HG03354 (cell line): ENCODE data around the gene PEX11A.

ENCODE experiments used
- ATAC-seq: cut with Tn5 transposase; IDR thresholded peaks from one replicate; pipeline ENCODE4 v1.9.1; 2021; ENCODE audit warnings: mild to moderate bottlenecking; ENCODE audit not compliant: unreplicated experiment, poor library complexity, severe bottlenecking

PEX11A gene

GRCh38 chr15:89659295-89659694 lies 31.3 kb downstream of the PEX11A start:
- no peak for ATAC-seq

DNA sequence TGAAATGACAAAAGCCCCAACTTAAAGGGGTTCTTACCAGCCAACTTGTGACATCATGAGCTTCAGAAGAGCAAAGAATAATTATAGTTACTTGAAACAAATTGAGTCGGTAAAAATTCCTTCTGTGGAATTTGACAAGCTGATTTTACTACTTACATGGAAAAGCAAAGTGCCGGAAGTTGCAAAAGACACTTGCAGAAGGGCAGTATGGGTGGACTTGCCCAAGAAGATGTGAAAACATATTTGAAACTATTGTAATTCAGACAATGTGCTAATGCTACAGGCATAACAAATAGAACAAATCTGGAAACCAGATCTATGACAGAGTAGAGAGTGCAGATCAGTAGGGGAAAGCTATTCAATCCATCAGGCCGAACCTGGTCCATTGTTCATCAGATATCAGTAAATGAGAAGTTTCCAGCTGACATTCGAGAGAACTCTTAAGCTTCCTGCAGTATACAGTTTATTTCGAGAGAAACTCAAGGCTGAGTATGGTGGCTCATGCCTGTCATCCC lies 32.8 kb downstream of the PEX11A start:
- ATAC-seq = no peak

DNA sequence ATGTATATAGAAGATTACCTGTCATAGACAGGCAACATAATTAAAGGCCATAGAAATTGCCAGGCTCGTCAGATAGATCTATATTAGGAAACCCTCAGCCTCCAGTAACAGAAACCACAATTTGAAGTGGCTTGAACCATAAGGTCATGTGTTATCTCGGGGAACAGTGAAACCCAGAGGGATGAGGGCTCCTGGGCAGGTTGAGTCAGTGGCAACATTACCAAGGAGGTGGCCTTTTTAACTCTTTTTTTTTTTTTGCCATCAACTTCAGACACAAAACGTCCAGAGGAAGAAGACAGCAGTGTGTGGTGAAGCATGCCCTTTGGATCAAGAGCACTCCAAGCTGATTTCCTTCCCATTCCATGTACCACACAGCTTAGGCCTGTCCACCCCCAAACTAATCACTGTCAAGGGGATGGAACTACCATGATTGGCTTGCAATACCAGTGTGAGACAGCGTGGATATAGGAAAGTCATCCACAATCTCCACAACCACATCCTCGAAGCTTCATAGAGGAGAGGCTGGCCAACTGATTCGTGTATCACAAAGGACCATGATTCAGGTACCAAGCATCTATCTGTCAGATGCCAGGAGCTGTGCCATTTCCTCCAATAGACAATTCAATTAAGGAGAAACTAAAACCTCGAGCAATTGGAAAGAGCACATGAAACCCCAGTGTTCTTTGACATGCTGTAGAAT lies 34.3 kb downstream of the PEX11A start:
- ATAC-seq = no peak

DNA sequence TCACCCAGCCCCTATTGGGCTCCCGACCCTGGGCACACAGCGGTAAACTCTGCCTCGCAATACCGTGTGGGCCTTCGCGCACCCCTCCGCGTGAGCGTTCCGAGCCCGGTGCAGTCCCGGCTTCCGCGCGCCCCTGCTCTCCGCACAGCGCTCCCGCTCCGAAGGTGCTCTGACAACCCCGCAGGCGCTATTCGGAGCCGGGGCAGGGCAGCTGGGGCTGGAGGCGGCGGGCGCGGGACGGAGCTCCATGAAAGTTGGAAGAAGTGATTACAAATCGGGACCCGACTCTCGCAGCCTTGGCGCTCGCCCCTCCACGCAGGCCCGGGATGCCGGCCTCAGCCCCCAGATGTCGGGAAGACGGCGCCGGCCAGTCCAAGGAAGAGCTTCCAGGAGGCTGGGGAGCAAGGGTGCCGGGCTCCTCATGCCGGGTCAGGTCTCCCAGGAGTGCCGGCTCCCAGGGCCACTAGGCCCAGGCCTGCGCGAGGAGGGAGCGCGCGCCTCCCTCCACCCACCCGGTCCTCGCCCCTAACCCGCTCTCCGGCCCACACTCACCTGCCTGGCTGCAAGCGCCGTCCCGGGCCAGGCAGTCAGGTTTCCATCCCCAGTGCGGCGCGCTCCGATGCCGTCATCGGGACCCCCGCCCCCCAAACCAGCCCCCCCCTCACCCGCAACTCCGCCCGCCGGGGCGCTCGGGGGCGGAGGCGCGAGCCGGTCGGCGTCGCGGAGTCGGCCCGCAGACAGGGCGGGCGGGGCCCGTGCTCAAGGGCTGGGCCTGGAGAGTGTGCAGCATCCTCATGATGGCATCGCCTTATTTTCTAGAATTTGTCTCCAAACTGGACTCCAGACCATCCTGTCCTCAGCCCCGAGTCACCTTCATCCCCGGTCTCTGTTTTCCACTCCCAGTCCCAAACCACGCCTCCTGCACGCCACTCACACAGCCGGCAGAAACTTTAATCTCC lies 35.4 kb downstream of the PEX11A start, which contains the start of gene KIF7:
Gene KIF7, minus strand, starts transcription at position 621 of the 959 bp plus-strand sequence. CDS start 2,537 bp downstream, outside the sequence.
- no peak for ATAC-seq

DNA sequence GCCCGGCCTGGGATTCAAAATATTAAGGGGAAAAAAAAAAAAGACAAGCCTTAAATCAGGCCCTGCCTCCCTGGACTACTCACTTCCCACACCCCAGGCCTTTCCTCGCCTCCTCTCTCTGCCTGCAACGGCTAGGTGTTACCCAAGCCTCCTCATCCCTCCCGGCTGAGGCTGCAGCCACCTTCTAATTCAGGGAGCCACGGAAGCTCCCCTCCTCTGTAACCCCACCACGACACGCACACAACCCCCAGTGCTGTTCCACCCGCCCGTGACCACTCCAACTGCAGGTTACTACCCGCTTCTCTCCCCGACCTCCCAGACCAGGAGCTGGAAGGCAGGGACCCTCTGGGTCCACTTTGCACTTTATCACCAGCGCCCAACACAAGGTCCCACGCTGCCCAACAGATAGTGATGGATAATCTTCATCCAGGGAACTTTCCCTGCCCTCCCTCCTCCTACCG lies 36.2 kb downstream of the PEX11A start:
- no peak for ATAC-seq

- no peak for ATAC-seq
Measured at GRCh38 chr15:89653578-89653977, 37.0 kb downstream of the PEX11A start.

- ATAC-seq = no peak
Measured at GRCh38 chr15:89652666-89653065, 37.9 kb downstream of the PEX11A start.

DNA sequence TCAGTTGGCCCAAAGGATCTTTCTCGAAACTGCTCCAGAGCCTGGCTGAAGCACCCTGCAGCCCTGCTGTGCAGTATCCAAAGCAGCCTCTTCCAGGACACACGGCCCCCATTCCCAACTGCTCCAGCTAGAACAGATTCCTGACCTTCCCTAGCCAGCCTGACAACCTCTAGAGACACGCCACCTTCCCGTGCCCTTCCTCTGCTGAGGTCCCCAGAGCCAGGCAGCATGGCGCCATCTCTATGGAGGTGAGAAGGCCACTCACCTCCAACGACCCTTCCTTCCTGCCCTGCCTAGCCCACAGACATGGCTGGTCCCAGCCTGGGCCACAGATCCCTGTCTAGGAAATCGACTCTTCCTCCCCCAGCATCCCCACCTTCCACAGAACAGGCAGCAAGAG lies 38.4 kb downstream of the PEX11A start:
- no peak for ATAC-seq

DNA sequence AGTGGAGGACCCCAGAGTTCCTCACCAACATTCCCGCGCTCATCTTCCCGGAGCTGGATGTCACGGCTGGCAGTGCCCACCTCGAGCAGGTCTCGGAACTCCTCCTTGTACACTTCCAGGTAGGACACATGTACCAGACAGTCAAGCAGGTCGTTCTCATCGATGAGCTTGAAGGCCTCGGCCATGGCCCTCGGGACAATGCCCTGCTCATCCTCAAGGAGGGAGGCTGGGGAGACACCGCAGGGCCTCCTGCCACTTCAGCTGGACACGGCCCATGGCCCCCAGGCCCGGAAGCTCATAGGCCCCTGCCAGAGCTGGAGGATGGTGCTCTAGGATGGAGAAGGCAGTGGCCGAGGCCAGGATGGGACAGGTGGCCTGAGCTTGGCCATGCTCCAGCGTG lies 40.8 kb downstream of the PEX11A start:
- ATAC-seq = no peak

DNA sequence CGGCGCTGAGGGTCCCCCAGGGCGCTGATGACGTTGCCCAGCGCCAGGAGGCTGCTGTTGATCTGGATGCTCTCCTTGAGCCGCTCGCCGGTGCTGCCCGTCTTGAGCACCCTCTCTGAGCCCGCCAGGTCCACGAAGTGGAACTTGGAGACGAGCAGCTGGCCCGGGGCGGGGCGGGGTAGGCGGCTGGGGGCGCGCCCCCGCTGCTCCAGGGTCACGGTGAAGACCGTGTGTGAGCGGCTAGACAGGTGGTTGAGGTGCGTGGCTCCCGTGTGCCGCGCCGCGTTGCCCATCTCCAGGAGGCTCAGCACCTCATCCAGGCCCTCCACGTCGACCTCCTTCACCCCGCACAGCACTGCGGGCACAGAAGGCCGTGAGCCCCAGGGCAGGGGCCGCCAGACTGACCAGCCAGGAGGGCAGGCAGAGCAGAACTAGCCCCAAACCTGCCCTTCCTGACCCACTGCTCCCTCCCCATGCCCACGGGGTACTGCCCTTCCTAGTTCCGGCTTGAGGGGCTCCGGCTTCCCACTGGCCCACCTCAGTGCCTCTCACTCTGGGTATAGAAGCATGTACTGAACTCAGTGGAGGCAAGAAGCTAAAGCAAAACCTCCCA lies 41.4 kb downstream of the PEX11A start:
- no peak for ATAC-seq

GRCh38 chr15:89648106-89649012 lies 42.2 kb downstream of the PEX11A start:
- no peak for ATAC-seq

DNA sequence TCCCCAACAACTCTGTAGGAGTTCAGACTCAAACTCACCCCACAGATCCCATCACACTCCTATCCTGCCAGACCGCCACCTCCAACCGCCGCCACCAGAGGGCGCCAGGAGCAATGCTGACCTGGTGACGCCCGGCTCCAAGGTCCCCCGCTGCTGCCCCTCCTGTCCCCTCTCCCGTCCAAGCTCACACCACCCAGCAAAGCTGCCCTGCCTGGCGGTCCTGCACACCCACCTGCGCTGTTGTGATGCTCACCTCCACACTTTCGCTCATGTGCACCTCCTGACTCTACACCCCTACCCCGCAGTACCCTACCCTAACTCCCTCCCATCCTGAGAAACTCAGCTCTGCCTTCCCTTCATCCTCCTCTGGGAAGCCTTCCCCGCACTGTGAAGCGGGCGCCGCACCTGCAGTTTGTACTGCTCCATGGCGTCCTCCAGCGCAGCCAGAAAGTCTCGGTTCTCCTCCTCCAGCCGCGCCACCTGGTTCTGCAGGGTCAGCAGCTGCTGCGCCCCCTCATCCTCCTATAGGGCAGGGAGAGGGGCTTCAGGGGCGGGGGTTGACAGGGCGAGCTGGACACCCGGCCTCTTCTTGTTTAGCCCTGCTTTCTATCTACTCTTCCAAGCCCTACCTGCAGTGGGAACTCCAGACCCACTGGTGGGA lies 43.2 kb downstream of the PEX11A start:
- no peak for ATAC-seq

GRCh38 chr15:89646416-89647141 lies 44.0 kb downstream of the PEX11A start:
- ATAC-seq = no peak

DNA sequence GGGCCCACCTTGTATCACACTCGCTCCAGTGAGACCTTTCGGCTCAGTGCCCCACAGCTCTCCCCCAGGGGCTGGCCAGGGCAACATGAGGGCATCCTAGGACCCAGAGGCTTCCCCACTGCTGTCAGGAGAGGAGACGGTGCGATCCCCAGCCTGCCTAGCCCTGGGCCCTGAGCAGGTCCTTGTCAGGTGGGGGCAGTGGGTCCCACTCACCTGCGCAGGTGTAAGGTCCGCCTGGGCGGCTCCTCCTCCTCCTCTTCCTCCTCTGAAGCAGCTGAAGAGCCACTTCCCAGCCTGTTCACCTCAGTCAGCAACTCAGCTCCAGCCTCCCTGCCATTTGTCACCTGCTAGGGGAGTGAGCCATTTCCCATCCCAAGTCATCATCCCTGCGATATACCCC lies 44.9 kb downstream of the PEX11A start:
- ATAC-seq = no peak

GRCh38 chr15:89642106-89642505 lies 48.4 kb downstream of the PEX11A start:
- no peak for ATAC-seq

DNA sequence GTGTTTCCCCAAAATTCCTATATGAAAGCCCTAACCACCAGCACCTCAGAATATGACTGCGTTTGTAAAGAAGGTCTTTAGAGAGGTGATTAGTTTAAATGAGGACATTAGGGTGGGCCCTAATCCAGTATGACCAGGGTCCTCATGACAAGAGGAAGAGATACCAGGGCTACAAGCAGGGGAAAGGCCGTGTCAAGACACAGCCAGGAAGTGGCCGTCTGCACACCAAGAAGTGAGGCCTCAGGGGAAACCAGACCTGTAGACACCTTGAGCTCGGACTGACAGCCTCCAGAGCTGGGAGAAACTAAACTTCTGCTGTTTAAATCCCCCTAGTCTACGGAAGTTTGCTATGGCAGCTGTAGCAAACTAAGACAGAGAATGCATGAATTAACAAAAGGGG lies 49.5 kb downstream of the PEX11A start:
- ATAC-seq = no peak

- ATAC-seq = no peak
Measured at GRCh38 chr15:89640245-89640644, 50.3 kb downstream of the PEX11A start.

DNA sequence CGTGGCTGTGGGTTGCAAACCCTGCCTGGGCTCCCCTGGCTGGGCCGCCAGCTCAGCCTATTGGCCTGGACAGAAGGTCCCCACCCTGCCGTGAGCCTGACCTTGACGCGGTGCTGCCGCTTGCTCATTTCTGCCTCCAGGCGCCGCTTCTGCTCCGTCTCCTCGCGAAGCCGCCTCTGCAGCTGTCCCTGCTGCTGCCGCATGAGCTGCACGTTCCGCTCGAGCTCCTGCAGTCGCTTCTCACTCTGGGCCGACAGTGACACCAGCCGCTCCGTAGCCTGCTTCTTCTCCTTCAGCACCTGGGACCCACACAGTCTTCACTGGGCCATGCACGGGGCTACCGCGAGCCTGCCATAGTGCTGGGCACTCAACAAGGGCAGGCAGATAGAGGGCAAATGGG lies 57.0 kb downstream of the PEX11A start:
- no peak for ATAC-seq
